WTC11 (cell line): ENCODE results near the gene ATP2B3. TPM values are rescaled to one million over a fixed set of nuclear protein-coding genes. Genes with fewer than 3 reads are reported as not detected.

Source experiments
- ATAC-seq: fragments of 200-7000 bp; cut with Tn5 transposase; 2 replicates; pipeline ENCODE4 v1.10.0; 2021; ENCODE audit warnings: mild to moderate bottlenecking, moderate library complexity
- Bru-seq: library from RNA; stranded (reverse); fragments of 400-500 nt; gene quantifications from one replicate; lab custom pipeline; 2021; lab: Mats Ljungman, UMichigan
- CTCF ChIA-PET: fragments of 300-600 bp; sonication (Branson Sonifier 250); formaldehyde crosslinking; loops from one replicate; lab custom pipeline; 2021; ENCODE audit warnings: antibody characterized with exemption; lab: Charles Lee
- POLR2A ChIA-PET: fragments of 350-600 bp; sonication (Branson Sonifier 250); formaldehyde crosslinking; loops from one replicate; lab custom pipeline; 2021; ENCODE audit warnings: antibody characterized with exemption; lab: Charles Lee
- DNase-seq: peaks from one replicate; pipeline ENCODE4 v3.0.0; 2021; ENCODE audit warnings: low spot score
- H3K27ac Mint-ChIP-seq: 2 replicates; pipeline ENCODE4 v1.8.0; 2021; ENCODE audit warnings: mixed read lengths
- H3K27me3 Mint-ChIP-seq: 2 replicates; pipeline ENCODE4 v1.8.0; 2021; ENCODE audit warnings: low read depth, mild to moderate bottlenecking, moderate library complexity, mixed read lengths
- H3K36me3 Mint-ChIP-seq: 2 replicates; pipeline ENCODE4 v1.8.0; 2021; ENCODE audit warnings: mixed read lengths
- H3K4me1 Mint-ChIP-seq: 2 replicates; pipeline ENCODE4 v1.8.0; 2022; ENCODE audit warnings: mixed read lengths
- H3K4me3 Mint-ChIP-seq: 2 replicates; pipeline ENCODE4 v1.8.0; 2021; ENCODE audit warnings: mild to moderate bottlenecking, moderate library complexity, mixed read lengths
- H3K9me3 Mint-ChIP-seq: 2 replicates; pipeline ENCODE4 v1.8.0; 2021; ENCODE audit warnings: mixed read lengths
- AFF4 ChIP-seq: sonication (generic); formaldehyde crosslinking; IDR thresholded peaks from 2 replicates; pipeline ENCODE4 v1.8.1; 2023; ENCODE audit warnings: mild to moderate bottlenecking, missing genetic modification reagents, borderline replicate concordance
- CTCF ChIP-seq: fragments of 200-600 bp; IDR thresholded peaks from 2 replicates; pipeline ENCODE4 v1.8.0; 2022; ENCODE audit warnings: antibody characterized with exemption
- ESRRA ChIP-seq: sonication (generic); formaldehyde crosslinking; IDR thresholded peaks from 2 replicates; pipeline ENCODE4 v1.8.1; 2022; ENCODE audit warnings: mild to moderate bottlenecking, missing genetic modification reagents, borderline replicate concordance
- FOXP4 ChIP-seq: sonication (generic); formaldehyde crosslinking; IDR thresholded peaks from 2 replicates; pipeline ENCODE4 v1.8.0; 2022; ENCODE audit warnings: mild to moderate bottlenecking, missing genetic modification reagents
- GABPB1 ChIP-seq: sonication (generic); formaldehyde crosslinking; IDR thresholded peaks from 2 replicates; pipeline ENCODE4 v1.8.1; 2023; ENCODE audit warnings: mild to moderate bottlenecking, missing genetic modification reagents
- JAZF1 ChIP-seq: fragments of 250-450 bp; sonication (Bioruptor Pico); IDR thresholded peaks from 2 replicates; pipeline ENCODE4 v1.9.0; 2021; ENCODE audit warnings: moderate library complexity, mild to moderate bottlenecking, inconsistent platforms
- MYBL2 ChIP-seq: sonication (generic); formaldehyde crosslinking; IDR thresholded peaks from 2 replicates; pipeline ENCODE4 v1.8.1; 2023; ENCODE audit warnings: mild to moderate bottlenecking, moderate library complexity, missing genetic modification reagents
- STAT6 ChIP-seq: sonication (generic); formaldehyde crosslinking; conservative IDR thresholded peaks from 2 replicates; pipeline ENCODE4 v1.8.1; 2023; ENCODE audit warnings: mild to moderate bottlenecking, low read depth, missing genetic modification reagents, moderate library complexity
- TEAD1 ChIP-seq: sonication (generic); formaldehyde crosslinking; IDR thresholded peaks from 2 replicates; pipeline ENCODE4 v1.8.0; 2022; ENCODE audit warnings: mild to moderate bottlenecking, missing genetic modification reagents
- USF2 ChIP-seq: sonication (generic); formaldehyde crosslinking; IDR thresholded peaks from 2 replicates; pipeline ENCODE4 v1.8.1; 2023; ENCODE audit warnings: mild to moderate bottlenecking, missing genetic modification reagents, moderate library complexity
- ZNF423 ChIP-seq: fragments of 250-450 bp; sonication (Bioruptor Pico); IDR thresholded peaks from 2 replicates; pipeline ENCODE4 v2.1.2; 2022; ENCODE audit warnings: mild to moderate bottlenecking, moderate library complexity
- ZNF512 ChIP-seq: sonication (generic); formaldehyde crosslinking; IDR thresholded peaks from 2 replicates; pipeline ENCODE4 v1.8.1; 2022; ENCODE audit warnings: missing genetic modification reagents, borderline replicate concordance
- long read RNA-seq, 3 experiments: library from RNA in 1 of 3; library from capped mRNA in 1 of 3; library from polyadenylated mRNA in 1 of 3; unstranded in 2 of 3; stranded (forward) in 1 of 3; transcript quantifications; one replicate each; pipeline ENCODE4 v2.0.0, GENCODE V29; 2021
- total RNA-seq: library from RNA; stranded (reverse); gene quantifications from 3 replicates; pipeline ENCODE4 v1.2.3, GENCODE V29; 2021

The ATP2B3 gene
- total RNA-seq, result 0.28 to 0.32 TPM (median 0.30 TPM) in 3 replicates
- percentile 11 among the genes with signal in this experiment for Bru-seq, nascent RNA
- long read RNA-seq, experiment 1, result 0 reads
- long read RNA-seq, experiment 2, result 0 reads
- long read RNA-seq, experiment 3, result 0 reads

GRCh38 chrX:153517423-153517822 lies at the start of gene ATP2B3:
ATP2B3 (plus strand) TSS chrX:153517642; CDS start chrX:153536248, 18,606 bp downstream.
- no peak within 1 kb of the TSS for H3K27ac Mint-ChIP-seq
- POLR2A ChIA-PET, result no interaction called here
- TF ChIP-seq AFF4 (CRISPR knock-in tag) (no peak), CTCF (no peak), GABPB1 (CRISPR knock-in tag) (no peak), USF2 (no peak)
- TF ChIP-seq, all 79 proteins: peak for 0
- CTCF ChIA-PET, result interaction anchor here (0.6 to 4.0 kb wide), 6 partner anchors 10 to 191 kb away, joined by 4 to 15 read pairs (median 6); partner anchors contain the start of gene HAUS7
- ATAC-seq, result no peak; the same call in 1 of the 2 replicates
- peak within 1 kb of the TSS; percentile 73 for H3K4me3 Mint-ChIP-seq
- no peaks in the 10 kb centered on the region for H3K9me3 Mint-ChIP-seq
- H3K27me3 Mint-ChIP-seq, result peaks cover 37% of the 10 kb centered on the region
- H3K36me3 Mint-ChIP-seq, result no peaks in the 10 kb centered on the region
- DNase-seq, result no peak
- 0 out of 2 replicates have a peak, but pooled peaks cover 3% of the 10 kb centered on the region for H3K4me1 Mint-ChIP-seq

- Mint-ChIP-seq H3K27ac (no peak overlapping the region), H3K36me3 (no peaks in the 10 kb centered on the region)
- TF ChIP-seq ESRRA (CRISPR knock-in tag) (no peak), ZNF512 (CRISPR knock-in tag) (no peak), JAZF1 (CRISPR knock-in tag) (no peak)
- TF ChIP-seq, all 79 proteins: peak for 0
- Mint-ChIP-seq H3K9me3 (no peaks in the 10 kb centered on the region), H3K4me1 (no peaks in the 10 kb centered on the region), H3K4me3 (no peak overlapping the region), H3K27me3 (peaks cover under 1% of the 10 kb centered on the region)
- ChIA-PET POLR2A (no interaction called here), CTCF (no interaction called here)
- DNase-seq (no peak), ATAC-seq (no peak)
Measured at GRCh38 chrX:153468008-153468580, 49.3 kb upstream of the ATP2B3 start.

GRCh38 chrX:153469811-153470410 lies 47.5 kb upstream of the ATP2B3 start:
- ATAC-seq (peak; percentile 31), DNase-seq (peak; percentile 29)
- Mint-ChIP-seq H3K27ac (no peak overlapping the region), H3K4me3 (peak overlapping the region; percentile 76), H3K9me3 (no peaks in the 10 kb centered on the region), H3K36me3 (no peaks in the 10 kb centered on the region), H3K4me1 (no peaks in the 10 kb centered on the region), H3K27me3 (peaks cover 14% of the 10 kb centered on the region)
- ChIA-PET CTCF (interaction anchor here (0.6 to 3.2 kb wide), 26 partner anchors 8 to 437 kb away, joined by 3 to 54 read pairs (median 4); partner anchors contain the start of genes ATP2B3, BGN and TREX2), POLR2A (interaction anchor here (0.6 to 0.7 kb wide), 2 partner anchors 16 to 39 kb away, joined by 3 read pairs; no protein-coding TSS in a partner anchor)
- TF ChIP-seq STAT6 (CRISPR knock-in tag) (no peak), MYBL2 (CRISPR knock-in tag) (no peak), FOXP4 (CRISPR knock-in tag) (no peak), ZNF423 (no peak), CTCF (no peak), TEAD1 (CRISPR knock-in tag) (no peak), ESRRA (CRISPR knock-in tag) (no peak)
